ENCODE measurements around the gene ARMC5. TPM values are rescaled to one million over a fixed set of nuclear protein-coding genes. Genes with fewer than 3 reads are reported as not detected.
"Not testable (repeated sequence)": the region's sequence is repeated elsewhere in the genome, so short reads cannot be mapped to it uniquely, and the experiment has no call there.

ARMC5 gene
- total RNA-seq, 3 donors from 2014 or later = 5.3 to 7.2 (median 6.9) TPM

GRCh38 chr16:31498493-31498892 lies 39.2 kb downstream of the ARMC5 start:
- no peaks in the 10 kb centered on the region for H3K4me1 ChIP-seq
- H3K27ac ChIP-seq = no peak overlapping the region
- intact Hi-C loops (cut with DNase I; ENCODE audit: low total_unique reads) = no loop called here
- no peak for DNase-seq (ENCODE audit: low spot score in 2 of 2)
- no peaks in the 10 kb centered on the region for H3K27me3 ChIP-seq
- no peak for TF ChIP-seq POLR2A (IDR thresholded peaks at IDR 0.05)
- H3K4me3 ChIP-seq = no peak overlapping the region
- no peaks in the 10 kb centered on the region for H3K36me3 ChIP-seq
- no peaks in the 10 kb centered on the region for H3K9me3 ChIP-seq

GRCh38 chr16:31499928-31500327 lies 40.6 kb downstream of the ARMC5 start:
- intact Hi-C loops (cut with DNase I; ENCODE audit: low total_unique reads) = no loop called here
- no peak overlapping the region for H3K4me3 ChIP-seq
- DNase-seq (ENCODE audit: low spot score in 2 of 2) = no peak
- H3K36me3 ChIP-seq = no peaks in the 10 kb centered on the region
- H3K9me3 ChIP-seq = no peaks in the 10 kb centered on the region
- TF ChIP-seq, protein P1, sequence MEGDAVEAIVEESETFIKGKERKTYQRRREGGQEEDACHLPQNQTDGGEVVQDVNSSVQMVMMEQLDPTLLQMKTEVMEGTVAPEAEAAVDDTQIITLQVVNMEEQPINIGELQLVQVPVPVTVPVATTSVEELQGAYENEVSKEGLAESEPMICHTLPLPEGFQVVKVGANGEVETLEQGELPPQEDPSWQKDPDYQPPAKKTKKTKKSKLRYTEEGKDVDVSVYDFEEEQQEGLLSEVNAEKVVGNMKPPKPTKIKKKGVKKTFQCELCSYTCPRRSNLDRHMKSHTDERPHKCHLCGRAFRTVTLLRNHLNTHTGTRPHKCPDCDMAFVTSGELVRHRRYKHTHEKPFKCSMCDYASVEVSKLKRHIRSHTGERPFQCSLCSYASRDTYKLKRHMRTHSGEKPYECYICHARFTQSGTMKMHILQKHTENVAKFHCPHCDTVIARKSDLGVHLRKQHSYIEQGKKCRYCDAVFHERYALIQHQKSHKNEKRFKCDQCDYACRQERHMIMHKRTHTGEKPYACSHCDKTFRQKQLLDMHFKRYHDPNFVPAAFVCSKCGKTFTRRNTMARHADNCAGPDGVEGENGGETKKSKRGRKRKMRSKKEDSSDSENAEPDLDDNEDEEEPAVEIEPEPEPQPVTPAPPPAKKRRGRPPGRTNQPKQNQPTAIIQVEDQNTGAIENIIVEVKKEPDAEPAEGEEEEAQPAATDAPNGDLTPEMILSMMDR (IDR thresholded peaks at IDR 0.05) = no peak
- TF ChIP-seq POLR2AphosphoS5 (IDR thresholded peaks at IDR 0.05) = no peak
- no peaks in the 10 kb centered on the region for H3K27me3 ChIP-seq
- no peak overlapping the region for H3K27ac ChIP-seq
- H3K4me1 ChIP-seq = no peaks in the 10 kb centered on the region

DNA sequence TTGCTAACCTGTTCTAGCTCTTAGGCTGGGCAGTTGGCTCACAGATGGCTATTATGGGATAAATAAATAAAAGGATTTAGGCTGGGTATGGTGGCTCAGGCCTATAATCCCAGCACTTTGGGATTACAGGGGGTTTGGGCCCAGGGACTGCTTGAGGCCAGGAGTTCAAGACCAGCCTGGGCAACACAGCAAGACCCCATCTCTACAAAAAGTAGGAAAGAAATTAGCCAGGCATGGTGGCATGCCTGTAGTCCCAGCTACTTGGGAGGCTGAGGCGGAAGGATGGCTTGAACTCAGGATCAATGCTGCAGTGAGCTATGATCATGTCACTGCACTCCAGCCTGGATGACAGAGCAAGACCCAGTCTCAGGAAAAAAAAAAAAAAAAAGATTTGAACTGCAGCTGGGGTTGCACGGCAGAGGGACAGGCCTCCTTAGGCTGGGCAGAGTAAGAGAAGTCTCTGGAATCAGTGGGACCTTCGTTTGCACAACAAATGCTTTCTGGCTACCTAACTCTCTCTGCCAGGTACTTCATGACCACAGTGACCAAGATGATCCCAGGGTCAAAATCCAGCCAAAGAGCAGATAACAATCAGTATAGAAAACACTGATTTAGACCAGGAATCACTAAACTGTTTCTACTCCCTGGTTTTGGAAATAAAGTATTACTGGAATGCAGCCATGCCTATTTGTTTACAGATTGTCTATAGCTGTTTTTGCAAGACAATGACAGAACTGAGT lies 42.1 kb downstream of the ARMC5 start:
- H3K36me3 ChIP-seq = no peaks in the 10 kb centered on the region

GRCh38 chr16:31501966-31502348 lies 42.7 kb downstream of the ARMC5 start:
- H3K27ac ChIP-seq = no peak overlapping the region

More for the DNA sequence above, 42.1 kb downstream of the ARMC5 start:
- intact Hi-C loops (cut with DNase I; ENCODE audit: low total_unique reads) = no loop called here
- Histone ChIP-seq H3K27me3 (no peaks in the 10 kb centered on the region), H3K27ac (no peak overlapping the region), H3K4me3 (no peak overlapping the region), H3K9me3 (no peaks in the 10 kb centered on the region), H3K4me1 (no peaks in the 10 kb centered on the region)
- TF ChIP-seq POLR2AphosphoS5 (IDR thresholded peaks at IDR 0.05) (no peak), POLR2A (IDR thresholded peaks at IDR 0.05) (no peak)
- TF ChIP-seq, protein P1 (IDR thresholded peaks at IDR 0.05) = no peak
- DNase-seq (ENCODE audit: low spot score in 2 of 2) = no peak

GRCh38 chr16:31502981-31503380 lies 43.7 kb downstream of the ARMC5 start:
- Histone ChIP-seq H3K27ac (no peak overlapping the region), H3K27me3 (no peaks in the 10 kb centered on the region), H3K4me3 (no peak overlapping the region), H3K4me1 (peaks cover 0 to 10% of the 10 kb centered on the region in 2 donors), H3K9me3 (no peaks in the 10 kb centered on the region), H3K36me3 (no peaks in the 10 kb centered on the region)
- intact Hi-C loops (cut with DNase I; ENCODE audit: low total_unique reads) = no loop called here
- DNase-seq (ENCODE audit: low spot score in 2 of 2) = no peak
- TF ChIP-seq, protein P1 (IDR thresholded peaks at IDR 0.05) = no peak
- no peak for TF ChIP-seq POLR2AphosphoS5 (IDR thresholded peaks at IDR 0.05)
- no peak for TF ChIP-seq POLR2A (IDR thresholded peaks at IDR 0.05)

More at GRCh38 chr16:31501966-31502348, 42.7 kb downstream of the ARMC5 start:
- TF ChIP-seq POLR2AphosphoS5 (IDR thresholded peaks at IDR 0.05) = no peak
- TF ChIP-seq, protein P1 (IDR thresholded peaks at IDR 0.05) = no peak
- TF ChIP-seq POLR2A (IDR thresholded peaks at IDR 0.05) = no peak
- no peaks in the 10 kb centered on the region for H3K36me3 ChIP-seq
- intact Hi-C loops (cut with DNase I; ENCODE audit: low total_unique reads) = no loop called here
- DNase-seq (ENCODE audit: low spot score in 2 of 2) = no peak
- no peaks in the 10 kb centered on the region for H3K27me3 ChIP-seq
- peaks cover 0 to 4% of the 10 kb centered on the region in 2 donors for H3K4me1 ChIP-seq
- H3K4me3 ChIP-seq = no peak overlapping the region
- H3K9me3 ChIP-seq = no peaks in the 10 kb centered on the region

DNA sequence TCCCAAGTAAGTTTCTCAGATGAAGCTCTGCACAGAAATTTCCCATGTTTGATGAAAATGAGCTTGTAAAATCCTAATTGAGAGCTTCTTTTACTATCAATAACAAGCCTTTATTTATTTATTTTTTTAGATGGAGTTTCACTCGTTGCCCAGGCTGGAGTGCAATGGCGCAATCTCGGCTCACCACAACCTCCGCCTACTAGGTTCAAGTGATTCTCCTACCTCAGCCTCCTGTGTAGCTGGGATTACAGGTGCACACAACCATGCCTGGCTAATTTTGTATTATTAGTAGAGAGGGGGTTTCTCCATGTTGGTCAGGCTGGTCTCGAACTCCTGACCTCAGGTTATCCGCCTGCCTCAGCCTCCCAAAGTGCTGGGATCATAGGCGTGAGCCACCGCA lies 44.3 kb downstream of the ARMC5 start:
- H3K4me3 ChIP-seq; H3K9me3 ChIP-seq; H3K27me3 ChIP-seq; H3K27ac ChIP-seq; H3K36me3 ChIP-seq; DNase-seq (ENCODE audit: low spot score in 2 of 2); intact Hi-C loops (cut with DNase I; ENCODE audit: low total_unique reads); H3K4me1 ChIP-seq: not testable (repeated sequence)
